Limb (tissue), 2 donors: Measurements from ENCODE around the gene MSI2.

Source experiments
- DNase-seq, 2 donors: peaks; one replicate each; pipeline ENCODE4 v3.0.0-alpha.2; 2016; ENCODE audit errors: extremely low spot score in 2 of 2

Gene MSI2

DNA sequence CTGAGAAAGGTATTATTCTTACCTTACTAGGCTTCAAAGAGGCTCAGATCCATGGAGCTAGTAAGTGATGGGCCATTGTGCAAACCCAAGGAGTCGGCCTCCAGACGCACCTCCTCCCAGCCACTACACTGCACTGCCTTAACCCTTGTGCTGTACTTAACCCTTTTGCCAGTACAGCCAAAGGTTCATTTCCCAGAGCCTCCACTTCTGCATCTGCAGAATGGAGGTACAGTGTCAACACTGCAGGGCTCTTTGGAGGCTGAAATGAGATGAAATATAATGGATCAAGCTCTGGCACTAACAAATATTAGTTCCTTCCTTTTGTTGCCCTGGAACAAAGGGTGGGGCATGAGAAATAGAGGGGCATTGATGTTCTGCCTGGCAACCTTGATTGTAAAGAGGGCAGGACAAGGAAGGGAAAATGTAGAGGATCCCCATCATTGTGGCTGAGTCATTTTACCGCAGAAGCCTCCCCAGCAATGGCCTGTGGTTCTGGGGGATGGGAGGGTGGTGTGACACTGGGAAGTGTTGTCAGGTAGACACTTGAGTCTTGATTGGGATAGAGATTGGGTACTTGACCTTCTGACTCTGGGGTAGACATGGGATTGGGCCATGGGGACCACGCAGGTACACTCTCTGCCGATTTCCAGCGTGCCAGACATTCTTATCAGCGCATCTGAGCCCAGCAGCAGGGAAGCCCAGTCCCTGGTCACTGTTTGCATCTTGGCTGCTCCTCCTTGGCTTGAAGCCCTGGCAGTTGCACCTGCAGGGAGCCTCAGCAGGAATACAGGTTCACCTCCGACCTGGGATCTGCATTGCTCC is 84.0 kb downstream of the MSI2 start:
- no peak for DNase-seq

DNA sequence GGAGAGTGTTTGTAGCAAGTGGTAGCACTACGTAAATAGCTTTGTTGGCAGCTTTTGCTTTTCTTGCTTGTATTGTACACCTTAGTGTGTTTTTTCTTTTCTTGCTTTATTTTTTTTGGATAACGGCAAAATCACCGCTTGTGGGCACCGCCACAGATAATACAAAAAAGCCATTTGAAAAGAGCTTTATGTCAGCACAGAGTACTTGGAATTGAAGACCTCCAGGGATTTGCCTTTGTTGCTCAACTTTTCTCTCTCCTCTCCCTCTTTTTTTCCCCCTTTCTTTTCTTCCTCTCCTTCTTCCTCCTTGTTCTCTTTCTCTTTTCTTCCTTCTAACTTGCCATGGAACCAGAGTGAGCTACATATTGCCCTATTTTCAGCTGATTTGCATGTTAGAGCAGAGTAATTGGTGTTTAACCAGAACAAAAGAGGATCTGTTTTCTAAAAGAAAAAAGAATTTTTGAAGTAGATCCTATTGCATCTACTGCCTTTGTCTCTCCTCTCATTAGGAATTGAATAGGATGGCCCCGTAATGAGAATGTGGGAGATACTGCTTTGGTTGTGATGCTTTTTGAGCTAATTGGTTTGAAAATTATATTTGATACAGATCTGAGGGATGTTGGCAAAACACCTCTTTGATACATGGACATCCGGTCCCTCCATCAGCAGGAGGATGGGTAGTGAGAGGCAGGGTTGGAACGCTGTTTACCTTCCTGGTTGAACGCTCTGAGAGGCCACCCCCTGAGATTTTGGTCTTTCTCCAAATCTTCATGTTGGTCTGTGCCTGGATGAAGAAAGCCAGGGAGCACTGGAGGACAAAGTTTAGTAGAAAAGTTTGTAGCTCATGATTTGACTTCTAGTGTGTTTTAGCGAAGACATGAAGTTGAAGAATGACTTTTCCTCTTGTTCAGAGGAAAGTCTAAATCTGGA is 85.6 kb downstream of the MSI2 start:
- DNase-seq: no peak

DNA sequence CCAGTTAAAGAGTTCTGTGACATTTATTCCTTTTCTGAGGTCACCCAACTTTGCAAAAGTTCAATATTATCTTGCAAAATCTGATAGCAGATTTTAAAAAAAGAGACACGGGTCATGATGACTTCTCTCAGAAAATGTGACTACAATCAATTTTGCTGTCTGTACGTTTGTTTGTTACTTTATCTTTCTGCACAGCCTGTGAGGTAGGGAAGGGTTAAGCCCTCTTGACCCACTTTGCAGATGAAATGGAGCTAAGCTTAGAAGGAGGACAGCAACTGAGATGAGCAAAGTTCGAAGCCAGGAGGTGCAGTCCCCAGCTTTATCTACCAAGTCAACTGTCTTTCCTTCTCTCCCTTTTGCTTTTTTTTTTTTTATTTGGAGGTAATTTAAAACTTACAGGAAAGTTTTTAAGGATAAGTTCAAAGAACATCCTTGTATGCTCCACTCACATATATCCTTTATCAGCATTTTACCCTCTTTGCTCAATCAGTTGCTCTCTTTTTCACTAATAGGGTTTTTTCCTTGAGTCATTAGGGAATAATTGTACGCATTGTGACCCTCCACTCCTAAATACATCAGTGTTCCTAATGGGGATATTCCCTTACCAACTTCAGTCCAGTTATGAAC is 86.8 kb downstream of the MSI2 start:
- no peak for DNase-seq

DNA sequence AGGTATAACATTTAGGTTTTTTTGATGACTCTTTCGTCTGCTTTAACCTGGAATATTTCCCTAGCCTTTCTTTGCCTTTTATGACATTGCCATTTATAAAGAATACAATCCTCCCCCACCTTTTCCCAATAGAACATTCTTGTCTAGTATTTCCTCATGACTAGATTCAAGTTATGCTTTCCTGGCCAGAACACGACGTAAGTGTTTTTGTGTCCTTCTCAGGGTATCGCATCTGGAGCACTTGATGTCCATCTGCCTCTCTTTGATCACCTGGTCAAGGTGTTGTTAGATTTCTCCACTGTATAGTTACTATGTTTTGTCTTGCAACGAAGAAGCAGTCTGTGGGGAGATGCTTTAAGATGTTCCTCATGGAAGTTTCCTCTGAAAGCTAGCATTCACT is 87.4 kb downstream of the MSI2 start:
- no peak for DNase-seq

DNA sequence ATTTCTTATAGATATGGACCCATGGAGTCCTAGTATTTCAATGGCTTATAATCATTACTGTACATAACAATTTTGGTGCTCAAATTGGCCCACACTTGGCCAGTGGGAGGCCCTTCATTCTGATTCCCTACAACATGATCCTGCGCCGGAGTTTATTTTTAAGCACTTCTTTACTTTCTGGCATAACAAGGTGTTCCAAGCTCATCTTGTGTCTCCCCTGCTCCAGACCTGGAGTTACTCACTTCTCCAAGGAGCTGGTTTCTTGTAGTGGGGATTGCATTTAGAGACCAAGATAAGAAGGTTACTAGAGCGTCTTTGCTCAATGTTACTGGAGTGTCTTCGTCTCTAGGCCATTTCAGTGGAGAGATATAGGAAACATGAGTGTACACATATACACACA is 87.9 kb downstream of the MSI2 start:
- no peak for DNase-seq

DNA sequence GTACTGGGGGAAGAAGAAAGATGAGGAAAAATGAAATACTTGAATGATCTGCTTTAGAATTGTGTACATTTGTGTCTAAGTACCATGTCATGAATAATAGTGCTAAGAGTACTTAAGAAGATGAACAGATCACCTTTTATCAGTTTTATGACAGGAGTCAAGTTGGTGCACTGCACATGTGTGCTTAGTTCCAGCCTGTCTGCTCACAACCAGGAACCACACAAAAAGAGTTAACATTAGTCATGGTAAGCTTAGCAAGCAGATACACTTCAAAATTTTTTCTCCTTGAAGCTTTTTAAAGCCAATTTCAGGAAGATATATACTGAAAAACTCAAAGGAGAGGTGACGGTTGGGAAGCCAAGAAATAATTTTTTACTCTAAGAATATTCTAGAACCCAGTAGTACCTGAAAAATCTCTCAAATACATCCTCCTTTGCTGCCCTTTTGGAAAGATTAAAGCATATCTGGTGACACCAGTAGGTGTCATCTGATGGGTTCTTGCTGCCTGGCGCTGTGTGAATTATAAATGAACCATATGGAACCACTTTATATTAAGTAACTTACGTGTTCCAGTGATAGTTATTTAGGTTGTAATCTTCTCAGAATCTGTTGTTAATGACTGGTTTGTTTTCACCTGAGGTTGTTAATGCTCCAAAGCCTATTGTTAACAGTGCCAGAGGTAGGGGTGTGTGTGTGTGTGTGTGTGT is 93.4 kb downstream of the MSI2 start:
- DNase-seq: no peak

DNA sequence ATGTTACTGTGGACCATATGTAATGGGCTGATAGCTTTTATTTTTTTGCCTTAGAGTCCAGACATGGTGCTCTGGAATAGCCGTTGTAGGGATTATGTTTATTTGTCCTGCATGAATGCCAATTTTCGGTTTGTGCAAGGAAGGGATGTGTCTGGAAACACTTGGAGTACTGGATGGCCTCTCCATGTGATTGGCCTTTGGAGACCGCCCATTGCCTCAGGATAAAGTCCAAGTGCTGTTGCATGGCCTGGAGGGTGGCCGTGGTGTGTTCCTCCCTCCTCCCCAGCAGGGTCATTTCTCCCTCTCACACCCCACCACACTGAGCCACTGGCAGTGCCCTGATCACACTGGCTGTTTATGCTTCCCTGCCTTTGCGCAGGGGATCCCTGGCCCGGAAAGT is 93.9 kb downstream of the MSI2 start:
- no peak for DNase-seq

DNA sequence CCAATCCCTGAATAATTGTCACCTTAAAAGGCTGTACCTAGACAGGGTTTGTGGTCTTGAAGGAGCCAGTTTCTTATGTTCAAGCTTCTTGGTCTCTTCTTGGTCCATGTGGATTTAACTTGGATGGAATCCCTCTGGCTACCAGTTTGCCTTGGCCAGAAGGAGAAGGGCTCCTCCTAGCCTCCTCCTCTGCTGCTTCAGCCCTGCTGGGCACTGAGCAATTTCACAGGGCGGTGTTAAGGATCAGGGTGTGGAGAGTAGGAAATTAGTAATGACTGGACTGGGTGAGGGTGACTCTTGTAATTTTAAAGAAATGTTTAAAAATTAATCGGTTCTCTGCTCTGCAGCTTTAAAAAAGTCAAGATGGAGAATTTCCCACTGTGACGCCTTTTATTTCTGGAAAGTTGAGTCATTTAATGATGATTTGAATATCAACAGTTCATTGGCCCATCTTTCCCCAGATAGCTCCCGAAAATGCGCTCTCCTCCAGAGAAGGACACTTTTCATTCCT is 96.4 kb downstream of the MSI2 start:
- DNase-seq: no peak

DNA sequence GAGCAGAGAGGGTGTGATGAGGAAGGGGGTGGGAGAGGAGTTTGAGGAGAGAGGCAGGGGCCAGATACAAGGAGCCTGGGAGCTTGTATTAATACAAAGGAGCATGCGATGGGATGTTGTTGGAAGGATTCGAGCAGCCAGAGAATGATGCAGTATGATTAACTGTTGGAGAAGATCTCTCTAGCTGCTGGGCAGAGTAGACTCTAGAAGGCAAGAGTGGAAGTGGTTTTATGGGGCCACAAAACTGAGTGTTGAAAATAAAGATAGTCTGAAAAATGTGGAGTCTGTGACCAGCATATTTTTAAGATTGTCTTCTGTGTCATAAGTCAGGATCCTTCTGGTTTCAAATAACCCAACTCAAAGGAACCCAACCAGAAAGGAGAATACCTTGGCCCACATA is 98.3 kb downstream of the MSI2 start:
- no peak for DNase-seq

DNA sequence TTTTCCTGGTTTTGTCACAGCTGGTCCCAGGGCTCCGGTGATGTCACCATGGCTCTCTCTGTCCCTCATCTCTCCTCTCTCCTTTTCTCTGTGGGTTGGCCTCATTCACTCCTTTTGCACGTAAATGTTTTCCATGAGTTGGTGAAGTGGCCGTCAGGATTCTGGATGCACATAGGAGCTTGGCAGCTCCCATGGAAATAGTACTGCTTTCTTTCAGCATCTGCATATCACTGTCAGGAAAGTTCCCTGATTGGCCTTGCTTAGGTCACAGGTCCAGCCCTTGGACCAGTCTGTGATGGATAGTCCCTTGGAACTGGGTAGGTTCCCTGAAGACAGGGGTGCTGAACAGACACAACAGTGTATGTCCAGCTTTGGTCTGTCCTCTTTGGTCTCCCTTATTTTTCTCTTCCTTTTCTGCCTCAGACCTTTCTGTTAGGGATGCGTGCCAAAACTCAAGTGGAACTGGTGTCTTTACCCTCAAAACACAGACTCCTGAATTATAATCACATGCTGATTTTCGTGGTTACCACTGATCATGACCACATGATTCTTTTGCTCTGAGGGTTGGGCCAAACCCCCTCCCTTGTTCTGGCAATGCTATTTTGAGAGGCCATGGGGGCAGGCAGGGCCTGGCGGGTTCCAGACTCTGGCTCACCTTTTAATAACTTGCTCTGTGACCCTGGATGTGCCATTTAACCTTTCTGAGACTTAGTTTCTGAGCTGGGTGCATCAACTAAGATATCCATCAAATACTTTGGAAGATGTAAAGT is 99.0 kb downstream of the MSI2 start:
- no peak for DNase-seq

DNA sequence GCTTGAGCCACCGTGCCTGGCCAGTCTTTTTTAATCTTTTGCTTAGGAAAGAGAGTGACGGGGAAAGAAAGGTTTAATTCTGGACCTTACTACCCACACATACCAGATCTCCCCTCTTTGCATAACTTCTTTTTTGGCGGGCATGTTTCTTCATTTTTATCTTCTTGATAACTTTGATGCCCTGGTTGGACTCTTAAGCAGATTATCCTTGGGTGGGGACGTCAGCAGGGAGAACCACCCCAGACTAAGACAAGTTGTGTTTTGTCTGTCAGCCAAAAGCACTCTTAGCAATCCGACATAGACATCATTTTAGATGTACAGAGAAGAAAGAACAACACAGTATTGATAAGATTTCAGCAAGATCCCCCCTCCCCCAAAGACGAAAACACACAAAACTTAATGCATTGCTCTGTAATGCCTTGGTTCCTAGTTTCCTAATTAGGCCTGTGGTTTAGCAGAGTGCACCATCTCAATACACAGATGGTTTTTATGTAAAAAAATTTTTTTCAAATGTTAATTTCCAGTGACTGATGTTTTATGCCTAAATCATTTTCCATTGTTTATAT is 99.9 kb downstream of the MSI2 start:
- DNase-seq: no peak

DNA sequence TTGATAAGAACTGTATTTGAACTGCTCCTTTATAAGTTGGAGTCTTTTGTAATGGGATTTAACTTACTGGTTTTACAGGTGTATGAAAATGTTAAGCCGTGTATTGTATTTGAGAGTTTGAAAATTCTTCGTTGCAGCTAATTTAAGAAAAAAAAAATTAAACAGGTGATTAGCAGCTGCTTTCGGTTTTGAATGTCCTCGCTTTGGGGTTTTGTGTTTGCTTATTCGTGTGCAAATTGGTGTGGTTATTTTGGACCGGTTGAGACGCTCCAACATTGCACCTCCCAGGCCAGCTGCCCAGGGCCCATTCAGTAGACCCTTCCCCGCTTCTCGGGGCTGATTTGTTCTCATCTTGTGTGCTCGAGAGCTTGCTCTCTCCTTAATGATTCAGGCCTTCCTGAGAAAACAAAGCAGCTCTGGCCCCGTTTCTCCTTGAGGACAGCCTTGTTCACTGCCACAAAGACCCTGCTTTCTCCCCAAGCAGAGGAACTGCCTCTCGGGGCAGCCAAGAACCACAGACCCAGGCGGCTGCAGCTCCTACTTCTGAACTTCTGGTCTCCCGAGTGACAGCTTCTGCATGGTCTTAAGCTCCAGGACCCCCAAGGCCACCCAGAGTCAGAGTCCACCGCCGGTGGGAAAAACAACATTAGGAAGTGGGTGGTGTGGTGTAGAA is 100.5 kb downstream of the MSI2 start:
- no peak for DNase-seq

DNA sequence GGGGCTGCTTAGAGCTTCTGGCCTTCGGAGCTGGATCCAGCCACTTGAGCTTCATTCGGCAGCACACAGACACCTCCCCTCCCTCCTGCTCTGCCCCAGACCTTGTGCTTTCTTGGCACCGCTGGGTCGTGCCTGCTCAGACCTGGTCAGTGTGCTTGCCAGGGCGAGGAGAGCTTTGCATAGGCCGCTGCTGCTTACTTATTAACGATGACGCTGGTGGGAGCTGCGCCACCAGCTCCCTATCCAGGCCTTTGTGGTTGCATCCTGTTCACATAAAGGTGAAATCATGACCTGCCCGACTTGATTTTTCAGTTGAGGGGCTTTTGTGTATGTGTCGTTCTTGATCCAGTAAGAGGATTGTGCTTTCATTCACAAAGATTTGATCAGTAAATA is 101.1 kb downstream of the MSI2 start:
- DNase-seq: no peak

DNA sequence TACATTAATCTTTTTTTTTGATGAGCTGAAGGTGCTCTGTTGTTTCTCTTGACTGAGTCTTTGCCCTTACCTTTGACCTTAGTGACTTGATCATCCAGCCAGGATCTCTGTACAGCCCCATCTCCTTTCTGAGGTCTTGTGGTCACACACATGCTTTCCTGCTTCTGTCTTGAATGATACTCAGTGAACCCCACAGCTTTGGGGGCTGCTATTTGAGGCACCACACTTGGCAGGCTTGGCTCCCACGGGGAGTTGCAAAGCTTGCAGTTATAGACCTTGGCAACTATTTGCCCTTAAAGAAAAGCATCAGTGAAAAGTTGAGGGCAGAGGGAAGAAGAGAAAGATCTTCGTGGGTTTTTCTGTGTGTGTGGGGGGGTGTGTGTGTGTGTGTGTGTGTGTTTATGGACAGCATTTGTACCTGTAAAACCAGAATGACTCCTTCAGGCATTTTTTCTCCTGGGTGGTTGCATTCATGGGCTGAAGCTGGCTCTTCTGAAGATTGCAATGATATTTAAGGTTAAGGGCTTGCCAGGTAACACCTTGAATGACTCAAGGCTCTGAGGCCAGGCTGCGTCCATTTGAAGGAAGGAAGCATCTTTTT is 101.6 kb downstream of the MSI2 start:
- no peak for DNase-seq

DNA sequence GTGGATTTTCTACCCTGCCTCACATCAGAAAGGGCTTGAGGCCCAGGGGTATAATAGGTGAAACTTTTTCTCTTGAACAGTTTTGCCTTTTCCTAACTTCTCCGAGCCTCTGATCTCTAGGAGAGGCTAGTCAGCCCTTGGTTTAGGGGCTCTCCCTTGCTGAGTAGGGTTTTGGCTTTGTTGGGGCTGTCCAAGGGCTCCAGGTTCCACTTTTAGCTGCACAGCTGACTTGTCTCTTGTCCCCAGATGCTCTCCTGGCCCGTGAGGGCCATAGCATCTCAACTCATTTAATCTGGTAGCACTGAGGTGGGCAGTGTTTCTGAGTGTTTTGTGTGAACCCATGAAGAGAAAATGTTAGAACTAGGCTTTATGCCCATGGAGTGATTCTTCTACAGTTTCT is 103.9 kb downstream of the MSI2 start:
- no peak for DNase-seq

DNA sequence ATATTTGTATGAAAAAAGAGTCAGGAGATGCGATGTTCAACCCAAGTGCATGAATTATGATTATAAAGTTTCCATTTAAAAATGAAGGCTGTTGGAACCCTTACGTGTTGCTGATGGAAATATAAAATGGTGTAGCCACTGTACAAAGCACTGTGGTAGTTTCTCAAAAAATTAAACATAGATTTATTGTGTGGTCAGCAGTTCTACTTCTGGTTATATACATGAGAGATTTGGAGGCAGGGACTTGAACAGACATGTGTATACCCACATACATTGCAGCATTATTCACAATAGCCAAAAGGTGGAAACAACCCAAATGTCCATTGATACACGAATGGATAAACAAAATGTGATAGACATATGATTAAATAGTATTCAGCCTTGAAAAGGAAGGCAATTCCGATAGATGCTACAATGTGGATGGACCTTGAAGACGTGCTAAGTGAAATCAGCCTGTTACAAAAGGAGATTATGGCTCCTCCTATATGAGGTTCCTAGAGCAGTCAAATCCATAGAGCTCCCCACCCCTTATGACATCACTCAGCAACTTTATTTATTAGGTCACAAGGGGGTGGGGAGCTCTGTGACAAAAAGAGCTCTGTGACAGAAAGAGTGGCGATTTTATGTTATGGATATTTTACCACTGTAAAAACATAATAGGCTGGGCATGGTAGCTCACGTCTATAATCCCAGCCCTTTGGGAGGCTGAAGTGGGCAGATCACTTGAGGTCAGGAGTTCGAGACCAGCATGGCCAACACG is 106.7 kb downstream of the MSI2 start:
- no peak for DNase-seq

DNA sequence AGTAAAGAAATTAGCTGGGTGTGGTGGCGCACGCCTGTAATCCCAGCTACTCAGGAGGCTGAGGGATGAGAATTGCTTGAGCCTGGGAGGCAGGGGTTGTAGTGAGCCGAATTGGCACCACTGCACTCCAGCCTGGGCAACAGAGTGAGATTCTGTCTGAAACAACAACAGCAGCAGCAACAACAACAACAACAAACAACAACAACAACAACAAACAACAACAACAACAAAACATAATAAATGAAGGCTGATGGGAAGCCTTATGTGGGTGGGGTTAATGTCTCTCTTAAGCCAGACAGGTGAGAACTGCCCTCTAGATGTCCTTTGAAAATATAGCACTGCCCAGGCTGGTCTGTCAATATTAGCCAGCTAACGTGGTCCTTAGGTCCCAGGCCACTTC is 107.3 kb downstream of the MSI2 start:
- DNase-seq: no peak

DNA sequence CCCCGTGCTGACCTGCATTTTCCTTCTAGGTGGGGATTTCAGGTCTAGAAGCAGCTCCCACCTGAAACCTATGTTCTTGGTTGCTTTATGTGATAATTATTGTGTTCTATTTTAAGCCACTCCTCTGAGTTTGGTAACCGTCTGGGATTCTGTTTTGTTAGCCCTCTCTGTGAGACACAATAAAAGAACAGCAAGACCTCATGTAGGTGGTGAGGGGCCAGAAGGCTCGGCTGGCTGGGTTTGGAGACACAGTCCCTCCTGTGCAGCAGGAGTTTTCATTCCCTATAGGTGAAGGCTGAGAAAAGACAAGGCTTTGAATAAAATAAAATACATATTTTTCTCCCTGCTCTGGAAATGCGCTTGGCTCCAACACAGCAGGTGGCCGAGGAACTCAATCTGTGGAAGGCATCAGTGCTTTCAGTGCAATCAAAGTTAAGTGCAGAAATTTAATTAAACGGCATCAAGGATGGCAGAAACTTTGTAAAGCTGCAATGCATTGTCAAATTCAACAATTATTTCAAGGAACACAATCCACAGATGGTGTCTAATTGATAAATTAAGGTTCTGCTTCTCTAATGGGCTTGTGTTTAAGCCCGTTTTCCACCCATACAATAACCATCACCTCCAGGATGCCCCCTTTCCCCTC is 107.8 kb downstream of the MSI2 start:
- no peak for DNase-seq
